HepG2 (cell line): ENCODE results near the gene SLC22A7. TPM values are rescaled to one million over a fixed set of nuclear protein-coding genes. Genes with fewer than 3 reads are reported as not detected.

Experiments used
- ATAC-seq: fragments of 200-7000 bp; cut with Tn5 transposase; 3 replicates; pipeline ENCODE4 v1.9.1; 2020; ENCODE audit warnings: mild to moderate bottlenecking, moderate library complexity
- BruUV-seq: library from RNA; stranded (reverse); fragments of 400-500 nt; replicated peaks from 2 replicates; lab custom pipeline; 2021; lab: Mats Ljungman, UMichigan
- CTCF ChIA-PET: fragments of 300-600 bp; formaldehyde crosslinking; extraction: SDS; loops from one replicate; lab custom pipeline; 2021; ENCODE audit warnings: low total read pairs, inconsistent platforms, low intra/inter-chr PET ratio; lab: Yijun Ruan, JAX
- POLR2A ChIA-PET: fragments of 350-600 bp; sonication (Branson Sonifier 250); formaldehyde crosslinking; loops from one replicate; lab custom pipeline; 2020; ENCODE audit warnings: antibody characterized with exemption, inconsistent platforms; lab: Yijun Ruan, JAX
- DNase-seq: peaks from one replicate; pipeline ENCODE4 v3.0.0-alpha.2; 2015; ENCODE audit warnings: low spot score
- FAIRE-seq: peaks from 3 replicates; lab custom pipeline; 2011; peaks lifted over from hg19 to GRCh38; lab: Jason Lieb, UNC
- H2AFZ ChIP-seq: one replicate; pipeline ENCODE4 v1.6.1; 2011; ENCODE audit warnings: low read length, inconsistent platforms
- H3K27ac ChIP-seq: fragments of 300-600 bp; 3 replicates; pipeline ENCODE4 v1.8.0; 2011; ENCODE audit warnings: mixed run types, mild to moderate bottlenecking, mixed read lengths, low read length, inconsistent platforms; ENCODE audit not compliant: insufficient read depth; ENCODE audit errors: extremely low read length
- H3K27me3 ChIP-seq, 2 experiments: fragments of 200-600 bp in 1 of 2; 2 replicates in 1 of 2; 3 replicates in 1 of 2; pipeline versions ENCODE4 v1.6.0 to v1.8.0; 2011; ENCODE audit warnings: low read length in 2 of 2, mild to moderate bottlenecking in 2 of 2, moderate library complexity in 2 of 2, inconsistent platforms in 1 of 2; ENCODE audit not compliant: insufficient read depth in 2 of 2, control insufficient read depth in 1 of 2
- H3K36me3 ChIP-seq, 2 experiments: fragments of 200-600 bp in 1 of 2; replicated peaks in 1 of 2; 2 replicates in 1 of 2; 3 replicates in 1 of 2; pipeline versions ENCODE4 v1.5.1 to v1.8.0; 2011; ENCODE audit warnings: low read length in 2 of 2, inconsistent platforms in 1 of 2; ENCODE audit not compliant: insufficient read depth in 2 of 2, control insufficient read depth in 1 of 2
- H3K4me1 ChIP-seq: 2 replicates; pipeline ENCODE4 v1.5.1; 2012; ENCODE audit warnings: low read length, inconsistent platforms; ENCODE audit not compliant: insufficient read depth
- H3K4me2 ChIP-seq: 2 replicates; pipeline ENCODE4 v1.6.0; 2011; ENCODE audit warnings: low read depth, low read length, inconsistent platforms
- H3K4me3 ChIP-seq, 3 experiments: fragments of 200-600 bp in 1 of 3; sonication (generic), shearing (Covaris generic) in 1 of 3; replicated peaks in 1 of 3; 2 replicates each; pipeline ENCODE4 v1.5.1; 2011 to 2016; ENCODE audit warnings: low read length in 3 of 3, inconsistent platforms in 2 of 3, low read depth in 2 of 3, mild to moderate bottlenecking in 2 of 3, control low read depth in 1 of 3, mixed read lengths in 1 of 3; ENCODE audit not compliant: insufficient read depth in 1 of 3
- H3K79me2 ChIP-seq: one replicate; pipeline ENCODE4 v1.6.1; 2011; ENCODE audit warnings: low read length, inconsistent platforms; ENCODE audit not compliant: insufficient read depth
- H3K9ac ChIP-seq: 2 replicates; pipeline ENCODE4 v1.6.0; 2011; ENCODE audit warnings: mild to moderate bottlenecking, low read depth, low read length, inconsistent platforms; ENCODE audit not compliant: insufficient read depth
- H3K9me3 ChIP-seq: 2 replicates; pipeline ENCODE4 v1.5.1; 2012; ENCODE audit warnings: mild to moderate bottlenecking, low read length
- H4K20me1 ChIP-seq: 2 replicates; pipeline ENCODE4 v1.6.0; 2011; ENCODE audit warnings: inconsistent platforms, mild to moderate bottlenecking, low read length, moderate library complexity; ENCODE audit not compliant: insufficient read depth
- CC2D1A ChIP-seq: sonication (generic); formaldehyde crosslinking; IDR thresholded peaks from 2 replicates; pipeline ENCODE4 v1.8.1; 2023; ENCODE audit warnings: mild to moderate bottlenecking, missing genetic modification reagents
- KDM1A ChIP-seq: IDR thresholded peaks from 2 replicates; pipeline ENCODE4 v1.6.1; 2016; ENCODE audit warnings: missing compliant biosample characterization
- KDM5B ChIP-seq: sonication (generic); formaldehyde crosslinking; IDR thresholded peaks from 2 replicates; pipeline ENCODE4 v1.4.0; 2020; ENCODE audit warnings: missing genetic modification reagents, mild to moderate bottlenecking, borderline replicate concordance
- KLF11 ChIP-seq: IDR thresholded peaks from 2 replicates; pipeline ENCODE4 v1.6.1; 2016; ENCODE audit warnings: missing compliant biosample characterization
- MED1 ChIP-seq: sonication (generic); formaldehyde crosslinking; IDR thresholded peaks from 2 replicates; pipeline ENCODE4 v1.4.0; 2020; ENCODE audit warnings: missing genetic modification reagents
- MIXL1 ChIP-seq: IDR thresholded peaks from 2 replicates; pipeline ENCODE4 v1.6.1; 2016
- PHF8 ChIP-seq: sonication (generic); formaldehyde crosslinking; IDR thresholded peaks from 2 replicates; pipeline ENCODE4 v1.5.0; 2020; ENCODE audit warnings: missing genetic modification reagents
- TCF12 ChIP-seq, 2 experiments: fragments of 450-650 bp in 1 of 2; sonication (generic) in 1 of 2; formaldehyde crosslinking in 1 of 2; IDR thresholded peaks; 2 replicates each; pipeline versions ENCODE4 v1.6.1 to v1.8.0; 2017 to 2022; ENCODE audit warnings: antibody characterized with exemption in 1 of 2, mild to moderate bottlenecking in 1 of 2, missing genetic modification reagents in 1 of 2, moderate library complexity in 1 of 2
- ZFP82 ChIP-seq: sonication (generic); formaldehyde crosslinking; IDR thresholded peaks from 2 replicates; pipeline ENCODE4 v1.5.1; 2020; ENCODE audit warnings: mild to moderate bottlenecking, missing genetic modification reagents, borderline replicate concordance
- ZNF329 ChIP-seq: sonication (generic); formaldehyde crosslinking; IDR thresholded peaks from 2 replicates; pipeline ENCODE4 v1.9.0; 2021; ENCODE audit warnings: low read depth, mild to moderate bottlenecking, missing genetic modification reagents
- ZNF781 ChIP-seq: sonication (generic); formaldehyde crosslinking; IDR thresholded peaks from 2 replicates; pipeline ENCODE4 v1.5.1; 2020; ENCODE audit warnings: borderline replicate concordance, mild to moderate bottlenecking, missing genetic modification reagents; ENCODE audit errors: not compliant biosample characterization
- WGBS: methylation state at CpG from one replicate; pipeline ENCODE4 v1.1.6; 2017; ENCODE audit warnings: low lambda C conversion rate; 5-methylcytosine and 5-hydroxymethylcytosine counted together
- in situ Hi-C: cut with HindIII; loops from 2 replicates; pipeline ENCODE4 v1.10.0; 2017; ENCODE audit warnings: low pct_unique_long_range_greater_than_20kb; ENCODE audit not compliant: extremely low pct_ligation_motif_present
- intact Hi-C: fragments of 100-400 bp; cut with micrococcal nuclease; formaldehyde crosslinking; loops from one replicate; pipeline ENCODE4 v1.10.0; 2022; ENCODE audit not compliant: unreplicated experiment
- polyA plus RNA-seq, 8 experiments: library from polyadenylated mRNA; depleted of rRNA in 3 of 8; stranded (reverse) in 7 of 8; unstranded in 1 of 8; fragments of >200 nt; fragmentation: Illumina TruSeq in 4 of 8; extraction: Trizol in 4 of 8; gene quantifications; 2 replicates each; pipeline versions ENCODE4 v1.2.1 to v1.2.3, GENCODE V29; 2011 to 2016; ENCODE audit warnings: low read depth in 4 of 8, missing spikeins in 1 of 8, mixed read lengths in 1 of 8; ENCODE audit not compliant: insufficient read depth in 1 of 8
- total RNA-seq, 5 experiments: library from RNA; depleted of rRNA; stranded (reverse); fragments of >200 nt; fragmentation: Illumina TruSeq; extraction: Trizol; gene quantifications; 2 replicates each; pipeline ENCODE4 v1.2.3, GENCODE V29; 2016; ENCODE audit warnings: low read depth in 1 of 5
- TF ChIP-seq, protein P1 (sequence below): sonication (generic); formaldehyde crosslinking; IDR thresholded peaks from 2 replicates; pipeline ENCODE4 v1.8.0; 2022; ENCODE audit warnings: missing genetic modification reagents, mild to moderate bottlenecking, moderate library complexity, borderline replicate concordance
- TF ChIP-seq, protein P2 (sequence below): sonication (generic); formaldehyde crosslinking; IDR thresholded peaks from 2 replicates; pipeline ENCODE4 v1.5.0; 2020; ENCODE audit warnings: mild to moderate bottlenecking, missing genetic modification reagents
- TF ChIP-seq, protein P3 (sequence below): sonication (generic); formaldehyde crosslinking; IDR thresholded peaks from 2 replicates; pipeline ENCODE4 v1.4.0; 2020; ENCODE audit warnings: low read depth, mild to moderate bottlenecking, missing genetic modification reagents
- TF ChIP-seq, protein P4 (sequence below): IDR thresholded peaks from 2 replicates; pipeline ENCODE4 v1.6.1; 2016; ENCODE audit warnings: missing compliant biosample characterization, missing genetic modification reagents, borderline replicate concordance

SLC22A7 gene
- total and polyA plus RNA-seq, 2 of the 13 experiments (the other 11 are each of a cell fraction or from before 2014, with no cell fraction given): 5.3 to 22.6 TPM

DNA sequence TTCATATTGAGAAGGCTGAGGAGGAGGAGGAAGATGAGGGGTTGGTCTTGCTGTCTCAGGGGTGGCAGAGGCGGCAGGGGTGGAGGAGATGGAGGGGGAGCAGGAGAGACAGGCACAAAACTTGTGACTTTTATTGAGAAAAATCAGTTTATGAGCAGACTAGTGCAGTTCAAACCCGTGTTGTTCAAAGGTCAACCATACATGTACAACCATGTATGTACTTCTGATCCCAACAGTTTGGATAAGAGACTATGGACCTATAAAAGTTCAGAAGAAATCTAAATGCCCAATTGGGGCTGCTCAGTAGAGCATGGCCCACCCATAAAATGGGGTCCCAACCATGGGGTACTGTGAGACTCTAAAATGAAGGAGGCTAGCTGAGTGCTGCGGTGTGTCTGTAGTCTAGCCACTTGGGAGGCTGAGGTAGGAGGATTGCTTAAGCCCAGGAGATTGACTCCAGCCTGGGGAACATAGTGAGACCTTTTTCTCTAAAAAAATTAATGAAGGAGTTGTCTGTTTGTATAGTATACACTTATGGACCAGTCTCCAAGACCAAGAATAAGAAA is 7.6 kb upstream of the SLC22A7 start:
- Histone ChIP-seq H3K9me3 (no peaks in the 10 kb centered on the region), H3K4me2 (peak overlapping the region; percentile 72), H3K4me1 (peaks cover 94% of the 10 kb centered on the region), H2AFZ (no peak overlapping the region), H3K9ac (peak overlapping the region; percentile 42), H3K4me3 (no peak overlapping the region), H3K36me3 (no peaks in the 10 kb centered on the region), H3K27ac (peak overlapping the region; percentile 96), H3K79me2 (no peaks in the 10 kb centered on the region), H4K20me1 (no peaks in the 10 kb centered on the region), H3K27me3 (no peaks in the 10 kb centered on the region)
- no peak for DNase-seq
- WGBS: 41% methylated on average over 3 of the region's 3 CpGs
- peak; percentile 4; the same call in 2 of the 3 replicates for ATAC-seq
- intact Hi-C loops: loop anchor here (2.0 kb wide), 3 partner anchors 22 to 38 kb away; no protein-coding TSS in a partner anchor
- ChIA-PET CTCF (interaction anchor here (1.5 kb wide), 1 partner anchor 44 kb away, joined by 4 read pairs; no protein-coding TSS in a partner anchor), POLR2A (interaction anchor here (0.5 to 8.3 kb wide), 15 partner anchors 8 to 508 kb away, joined by 3 to 314 read pairs (median 4); partner anchors contain the start of genes CRIP3, DNPH1 and ZNF318)
- in situ Hi-C loops: no loop called here
- BruUV-seq: no TSS peak
- FAIRE-seq: no peak
- no peak; the same call in 1 of the 2 replicates for TF ChIP-seq ZFP82 (CRISPR knock-in tag)
- TF ChIP-seq MED1 (CRISPR knock-in tag): no peak
- no peak for TF ChIP-seq ZNF329 (CRISPR knock-in tag)
- TF ChIP-seq TCF12 (IDR thresholded peaks at IDR 0.05): no peak
- no peak for TF ChIP-seq TCF12 (CRISPR knock-in tag; IDR thresholded peaks at IDR 0.05)
- TF ChIP-seq, protein P1, sequence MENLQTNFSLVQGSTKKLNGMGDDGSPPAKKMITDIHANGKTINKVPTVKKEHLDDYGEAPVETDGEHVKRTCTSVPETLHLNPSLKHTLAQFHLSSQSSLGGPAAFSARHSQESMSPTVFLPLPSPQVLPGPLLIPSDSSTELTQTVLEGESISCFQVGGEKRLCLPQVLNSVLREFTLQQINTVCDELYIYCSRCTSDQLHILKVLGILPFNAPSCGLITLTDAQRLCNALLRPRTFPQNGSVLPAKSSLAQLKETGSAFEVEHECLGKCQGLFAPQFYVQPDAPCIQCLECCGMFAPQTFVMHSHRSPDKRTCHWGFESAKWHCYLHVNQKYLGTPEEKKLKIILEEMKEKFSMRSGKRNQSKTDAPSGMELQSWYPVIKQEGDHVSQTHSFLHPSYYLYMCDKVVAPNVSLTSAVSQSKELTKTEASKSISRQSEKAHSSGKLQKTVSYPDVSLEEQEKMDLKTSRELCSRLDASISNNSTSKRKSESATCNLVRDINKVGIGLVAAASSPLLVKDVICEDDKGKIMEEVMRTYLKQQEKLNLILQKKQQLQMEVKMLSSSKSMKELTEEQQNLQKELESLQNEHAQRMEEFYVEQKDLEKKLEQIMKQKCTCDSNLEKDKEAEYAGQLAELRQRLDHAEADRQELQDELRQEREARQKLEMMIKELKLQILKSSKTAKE (CRISPR knock-in tag): no peak
- peak; percentile 1; the same call in 1 of the 2 replicates for TF ChIP-seq KLF11 (CRISPR knock-in tag)
- peak; percentile 4; the same call in 1 of the 2 replicates for TF ChIP-seq CC2D1A
- TF ChIP-seq, protein P2, sequence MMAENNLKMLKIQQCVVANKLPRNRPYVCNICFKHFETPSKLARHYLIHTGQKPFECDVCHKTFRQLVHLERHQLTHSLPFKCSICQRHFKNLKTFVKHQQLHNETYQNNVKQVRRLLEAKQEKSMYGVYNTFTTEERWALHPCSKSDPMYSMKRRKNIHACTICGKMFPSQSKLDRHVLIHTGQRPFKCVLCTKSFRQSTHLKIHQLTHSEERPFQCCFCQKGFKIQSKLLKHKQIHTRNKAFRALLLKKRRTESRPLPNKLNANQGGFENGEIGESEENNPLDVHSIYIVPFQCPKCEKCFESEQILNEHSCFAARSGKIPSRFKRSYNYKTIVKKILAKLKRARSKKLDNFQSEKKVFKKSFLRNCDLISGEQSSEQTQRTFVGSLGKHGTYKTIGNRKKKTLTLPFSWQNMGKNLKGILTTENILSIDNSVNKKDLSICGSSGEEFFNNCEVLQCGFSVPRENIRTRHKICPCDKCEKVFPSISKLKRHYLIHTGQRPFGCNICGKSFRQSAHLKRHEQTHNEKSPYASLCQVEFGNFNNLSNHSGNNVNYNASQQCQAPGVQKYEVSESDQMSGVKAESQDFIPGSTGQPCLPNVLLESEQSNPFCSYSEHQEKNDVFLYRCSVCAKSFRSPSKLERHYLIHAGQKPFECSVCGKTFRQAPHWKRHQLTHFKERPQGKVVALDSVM: peak; percentile 98
- peak; percentile 45 for TF ChIP-seq ZNF781 (CRISPR knock-in tag)
- TF ChIP-seq KDM5B (CRISPR knock-in tag): peak; percentile 42; the same call in 1 of the 2 replicates
- TF ChIP-seq MIXL1: no peak
- TF ChIP-seq, protein P3, sequence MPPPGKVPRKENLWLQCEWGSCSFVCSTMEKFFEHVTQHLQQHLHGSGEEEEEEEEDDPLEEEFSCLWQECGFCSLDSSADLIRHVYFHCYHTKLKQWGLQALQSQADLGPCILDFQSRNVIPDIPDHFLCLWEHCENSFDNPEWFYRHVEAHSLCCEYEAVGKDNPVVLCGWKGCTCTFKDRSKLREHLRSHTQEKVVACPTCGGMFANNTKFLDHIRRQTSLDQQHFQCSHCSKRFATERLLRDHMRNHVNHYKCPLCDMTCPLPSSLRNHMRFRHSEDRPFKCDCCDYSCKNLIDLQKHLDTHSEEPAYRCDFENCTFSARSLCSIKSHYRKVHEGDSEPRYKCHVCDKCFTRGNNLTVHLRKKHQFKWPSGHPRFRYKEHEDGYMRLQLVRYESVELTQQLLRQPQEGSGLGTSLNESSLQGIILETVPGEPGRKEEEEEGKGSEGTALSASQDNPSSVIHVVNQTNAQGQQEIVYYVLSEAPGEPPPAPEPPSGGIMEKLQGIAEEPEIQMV (CRISPR knock-in tag): no peak
- TF ChIP-seq, protein P4, sequence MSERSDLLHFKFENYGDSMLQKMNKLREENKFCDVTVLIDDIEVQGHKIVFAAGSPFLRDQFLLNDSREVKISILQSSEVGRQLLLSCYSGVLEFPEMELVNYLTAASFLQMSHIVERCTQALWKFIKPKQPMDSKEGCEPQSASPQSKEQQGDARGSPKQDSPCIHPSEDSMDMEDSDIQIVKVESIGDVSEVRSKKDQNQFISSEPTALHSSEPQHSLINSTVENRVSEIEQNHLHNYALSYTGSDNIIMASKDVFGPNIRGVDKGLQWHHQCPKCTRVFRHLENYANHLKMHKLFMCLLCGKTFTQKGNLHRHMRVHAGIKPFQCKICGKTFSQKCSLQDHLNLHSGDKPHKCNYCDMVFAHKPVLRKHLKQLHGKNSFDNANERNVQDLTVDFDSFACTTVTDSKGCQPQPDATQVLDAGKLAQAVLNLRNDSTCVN (CRISPR knock-in tag): no peak
- TF ChIP-seq PHF8: no peak
- TF ChIP-seq KDM1A (CRISPR knock-in tag): peak; percentile 24; the same call in 1 of the 2 replicates
